B cell (primary cell): ENCODE results near the gene NOVA1.

Experiments used
- EZH2 ChIP-seq: IDR thresholded peaks from 2 replicates; pipeline ENCODE4 v1.6.1; 2012; ENCODE audit warnings: borderline replicate concordance, low read depth, mild to moderate bottlenecking, moderate library complexity, low read length; ENCODE audit not compliant: insufficient read depth, poor library complexity, severe bottlenecking
- TF ChIP-seq, protein P1 (sequence below): fragments of 200-600 bp; IDR thresholded peaks from one replicate; pipeline ENCODE4 v1.8.0; 2022; ENCODE audit warnings: antibody characterized with exemption, mild to moderate bottlenecking

DNA sequence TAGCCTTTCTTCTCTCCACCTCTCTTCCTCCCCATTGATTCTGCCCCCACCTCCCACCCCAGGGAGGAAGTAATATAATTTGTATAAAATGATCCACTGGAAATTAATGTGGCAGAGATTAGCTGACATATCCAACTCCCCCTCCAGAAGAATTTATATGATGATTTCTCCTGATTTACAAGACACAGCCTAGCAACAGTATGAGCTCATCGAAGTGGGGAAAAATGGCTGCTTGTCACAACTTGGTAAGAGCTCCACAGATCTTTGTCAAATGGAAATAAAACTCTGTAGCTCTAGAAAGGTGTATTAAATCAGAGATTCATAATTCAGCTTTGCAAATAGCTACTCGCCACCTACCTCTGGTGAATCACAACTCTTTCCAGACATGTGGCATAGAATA lies 195.7 kb downstream of the NOVA1 start:
- TF ChIP-seq, protein P1, sequence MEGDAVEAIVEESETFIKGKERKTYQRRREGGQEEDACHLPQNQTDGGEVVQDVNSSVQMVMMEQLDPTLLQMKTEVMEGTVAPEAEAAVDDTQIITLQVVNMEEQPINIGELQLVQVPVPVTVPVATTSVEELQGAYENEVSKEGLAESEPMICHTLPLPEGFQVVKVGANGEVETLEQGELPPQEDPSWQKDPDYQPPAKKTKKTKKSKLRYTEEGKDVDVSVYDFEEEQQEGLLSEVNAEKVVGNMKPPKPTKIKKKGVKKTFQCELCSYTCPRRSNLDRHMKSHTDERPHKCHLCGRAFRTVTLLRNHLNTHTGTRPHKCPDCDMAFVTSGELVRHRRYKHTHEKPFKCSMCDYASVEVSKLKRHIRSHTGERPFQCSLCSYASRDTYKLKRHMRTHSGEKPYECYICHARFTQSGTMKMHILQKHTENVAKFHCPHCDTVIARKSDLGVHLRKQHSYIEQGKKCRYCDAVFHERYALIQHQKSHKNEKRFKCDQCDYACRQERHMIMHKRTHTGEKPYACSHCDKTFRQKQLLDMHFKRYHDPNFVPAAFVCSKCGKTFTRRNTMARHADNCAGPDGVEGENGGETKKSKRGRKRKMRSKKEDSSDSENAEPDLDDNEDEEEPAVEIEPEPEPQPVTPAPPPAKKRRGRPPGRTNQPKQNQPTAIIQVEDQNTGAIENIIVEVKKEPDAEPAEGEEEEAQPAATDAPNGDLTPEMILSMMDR, result no peak
- no peak for TF ChIP-seq EZH2
